ENCODE results near the gene CHST12.

The CHST12 gene

DNA sequence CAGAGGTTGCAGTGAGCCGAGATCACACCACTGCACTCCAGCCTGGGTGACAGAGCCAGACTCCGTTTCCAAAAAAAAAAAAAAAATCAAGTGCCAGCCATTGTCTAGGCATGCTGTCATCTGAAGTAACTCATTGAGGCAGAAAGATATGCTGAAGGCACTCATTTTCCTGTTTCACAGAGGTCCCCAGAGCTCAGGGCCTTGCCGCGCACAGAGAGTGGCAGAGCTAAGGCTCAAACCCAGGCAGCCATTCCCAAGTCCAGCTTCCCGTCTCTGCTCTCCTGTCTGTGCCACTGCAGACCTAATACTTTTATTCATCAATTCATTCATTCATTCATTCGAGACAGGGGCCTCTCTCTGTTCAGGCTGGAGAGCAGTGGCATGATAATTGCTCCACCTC, 69.3 kb downstream of the CHST12 start:
- H3K4me3 ChIP-seq (ENCODE audit: low read length): no peak overlapping the region
- no peak for TF ChIP-seq CTCF (conservative IDR thresholded peaks at IDR 0.05; ENCODE audit: low read length)
- DNase-seq (ENCODE audit: low read depth): no peak

DNA sequence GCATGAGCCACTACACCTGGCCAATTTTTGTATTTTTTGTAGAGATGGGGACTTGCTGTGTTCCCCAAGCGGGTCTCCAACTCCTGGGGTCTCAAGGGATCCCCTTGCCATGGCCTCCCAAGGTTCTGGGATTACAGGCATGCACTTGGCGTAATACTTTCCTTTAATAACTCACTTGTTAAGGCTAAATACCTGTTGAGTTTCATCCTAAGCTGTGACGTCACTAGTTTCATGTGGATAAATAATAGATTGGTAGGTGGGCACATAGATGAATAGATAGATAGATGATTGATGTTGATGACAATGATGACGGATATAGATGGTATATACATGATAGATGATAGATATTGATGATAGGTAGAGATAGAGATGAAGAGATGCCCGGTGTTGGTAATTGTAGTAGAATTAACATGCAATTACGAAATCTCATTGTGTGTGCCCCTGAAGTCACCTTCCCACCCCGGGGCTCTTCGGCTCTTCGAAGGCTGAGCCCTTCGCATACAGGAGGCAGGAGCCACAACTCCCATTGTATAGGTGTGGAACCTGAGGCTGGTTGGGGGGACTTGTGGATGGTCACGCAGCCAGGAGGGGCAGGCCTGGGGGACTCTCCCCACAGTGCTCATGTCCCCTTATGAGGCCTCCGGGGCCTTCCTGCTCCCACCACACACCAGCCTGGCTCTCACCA, 70.2 kb downstream of the CHST12 start:
- no peak for TF ChIP-seq CTCF (conservative IDR thresholded peaks at IDR 0.05; ENCODE audit: low read length)
- DNase-seq (ENCODE audit: low read depth): no peak
- H3K4me3 ChIP-seq (ENCODE audit: low read length): no peak overlapping the region

DNA sequence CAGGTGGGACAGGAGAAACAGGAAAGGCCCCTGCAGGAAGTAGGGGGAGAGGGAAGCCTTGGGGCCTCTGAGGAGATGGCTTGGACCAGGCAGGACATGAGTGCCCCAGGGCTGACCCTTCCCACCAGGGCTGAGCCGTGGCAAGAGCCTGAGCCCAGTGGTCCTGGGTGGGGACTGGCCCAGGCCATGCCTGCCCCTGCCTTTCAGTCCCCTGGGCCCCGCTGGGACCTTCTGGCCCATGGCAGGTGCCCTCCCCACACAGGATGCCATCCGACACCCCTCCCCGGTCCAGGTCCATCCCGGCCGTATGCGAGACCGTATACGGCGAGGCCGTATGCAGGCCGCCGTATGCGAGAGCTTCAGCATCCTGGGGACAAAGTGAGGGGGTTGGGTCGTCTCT, 70.8 kb downstream of the CHST12 start:
- TF ChIP-seq CTCF (conservative IDR thresholded peaks at IDR 0.05; ENCODE audit: low read length): no peak
- no peak overlapping the region for H3K4me3 ChIP-seq (ENCODE audit: low read length)
- no peak for DNase-seq (ENCODE audit: low read depth)

GRCh38 chr7:2474813-2475677, 71.6 kb downstream of the CHST12 start:
- no peak for TF ChIP-seq CTCF (conservative IDR thresholded peaks at IDR 0.05; ENCODE audit: low read length)
- no peak for DNase-seq (ENCODE audit: low read depth)
- H3K4me3 ChIP-seq (ENCODE audit: low read length): no peak overlapping the region

DNA sequence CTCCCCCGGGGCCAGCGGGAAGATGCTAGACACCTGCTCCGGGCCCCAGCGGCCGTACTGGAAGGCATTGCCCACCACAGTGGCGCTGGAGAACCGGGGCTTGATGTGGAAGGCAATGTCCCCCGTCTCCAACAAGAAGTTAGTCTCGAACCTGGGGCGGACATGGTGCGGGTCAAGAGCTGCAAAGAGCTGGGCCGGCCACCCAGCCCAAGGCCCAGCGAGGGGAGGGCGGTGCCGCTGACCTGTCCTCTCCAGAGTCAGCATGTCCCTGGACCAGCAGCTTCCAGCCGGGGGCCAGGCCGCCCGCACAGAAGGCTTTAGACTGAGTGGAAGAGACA, 72.2 kb downstream of the CHST12 start:
- no peak overlapping the region for H3K4me3 ChIP-seq (ENCODE audit: low read length)
- no peak for TF ChIP-seq CTCF (conservative IDR thresholded peaks at IDR 0.05; ENCODE audit: low read length)
- DNase-seq (ENCODE audit: low read depth): no peak

- DNase-seq (ENCODE audit: low read depth): no peak
- TF ChIP-seq CTCF (conservative IDR thresholded peaks at IDR 0.05; ENCODE audit: low read length): no peak
- no peak within 1 kb of the TSS for H3K4me3 ChIP-seq (ENCODE audit: low read length)
Measured at GRCh38 chr7:2476298-2476697, 72.9 kb downstream of the CHST12 start, which contains the start of gene GRIFIN. GRIFIN (minus strand) TSS chr7:2476398; CDS start chr7:2476383, 15 bp downstream.

Data from AG10803 (cell line).